SU-DHL-6 (cell line): ENCODE data around the gene MUC5AC.

Experiments
- EZH2phosphoT487 ChIP-seq: fragments of 200-600 bp; sonication (generic), shearing (Covaris generic); conservative IDR thresholded peaks from 2 replicates; pipeline ENCODE4 v1.6.1; 2018; ENCODE audit warnings: mild to moderate bottlenecking, antibody characterized with exemption, low read length, moderate library complexity, mixed read lengths
- TF ChIP-seq, protein P1 (sequence below): fragments of 200-600 bp; sonication (generic); IDR thresholded peaks from one replicate; pipeline ENCODE4 v1.5.1; 2017; ENCODE audit warnings: antibody characterized with exemption, mild to moderate bottlenecking, low read length, moderate library complexity; ENCODE audit not compliant: insufficient read depth, poor library complexity, severe bottlenecking

DNA sequence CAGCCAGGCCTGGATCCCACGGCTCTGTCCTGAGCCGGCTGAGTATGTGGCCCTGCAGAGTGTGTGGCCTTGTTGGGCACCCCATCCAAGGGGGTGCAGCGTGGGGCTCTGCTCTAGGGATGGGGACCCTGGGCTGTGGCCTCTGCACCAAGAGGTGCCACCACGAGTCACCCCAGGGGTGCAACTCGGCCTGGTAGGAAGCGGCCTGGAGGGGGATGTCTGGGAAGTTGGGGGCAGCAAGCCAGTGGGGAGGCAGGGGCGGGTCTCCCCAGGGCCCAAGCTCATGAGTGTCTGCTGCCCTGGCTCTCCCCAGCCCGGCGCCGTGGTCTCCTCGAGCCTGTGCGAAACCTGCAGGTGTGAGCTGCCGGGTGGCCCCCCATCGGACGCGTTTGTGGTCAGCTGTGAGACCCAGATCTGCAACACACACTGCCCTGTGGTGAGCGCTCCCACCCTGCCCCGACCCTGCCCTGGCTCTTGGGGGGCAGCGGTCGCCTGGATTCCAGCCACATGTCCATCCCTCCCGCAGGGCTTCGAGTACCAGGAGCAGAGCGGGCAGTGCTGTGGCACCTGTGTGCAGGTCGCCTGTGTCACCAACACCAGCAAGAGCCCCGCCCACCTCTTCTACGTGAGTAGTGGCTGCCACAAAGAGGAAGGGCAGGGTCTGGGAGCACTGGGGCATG, 40.9 kb downstream of the MUC5AC start:
- TF ChIP-seq, protein P1, sequence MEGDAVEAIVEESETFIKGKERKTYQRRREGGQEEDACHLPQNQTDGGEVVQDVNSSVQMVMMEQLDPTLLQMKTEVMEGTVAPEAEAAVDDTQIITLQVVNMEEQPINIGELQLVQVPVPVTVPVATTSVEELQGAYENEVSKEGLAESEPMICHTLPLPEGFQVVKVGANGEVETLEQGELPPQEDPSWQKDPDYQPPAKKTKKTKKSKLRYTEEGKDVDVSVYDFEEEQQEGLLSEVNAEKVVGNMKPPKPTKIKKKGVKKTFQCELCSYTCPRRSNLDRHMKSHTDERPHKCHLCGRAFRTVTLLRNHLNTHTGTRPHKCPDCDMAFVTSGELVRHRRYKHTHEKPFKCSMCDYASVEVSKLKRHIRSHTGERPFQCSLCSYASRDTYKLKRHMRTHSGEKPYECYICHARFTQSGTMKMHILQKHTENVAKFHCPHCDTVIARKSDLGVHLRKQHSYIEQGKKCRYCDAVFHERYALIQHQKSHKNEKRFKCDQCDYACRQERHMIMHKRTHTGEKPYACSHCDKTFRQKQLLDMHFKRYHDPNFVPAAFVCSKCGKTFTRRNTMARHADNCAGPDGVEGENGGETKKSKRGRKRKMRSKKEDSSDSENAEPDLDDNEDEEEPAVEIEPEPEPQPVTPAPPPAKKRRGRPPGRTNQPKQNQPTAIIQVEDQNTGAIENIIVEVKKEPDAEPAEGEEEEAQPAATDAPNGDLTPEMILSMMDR, result no peak
- no peak for TF ChIP-seq EZH2phosphoT487
